Measurements from ENCODE around the gene SAP30.
A peak's percentile ranks its signal among the peaks of the same experiment; 100 is the strongest.

The SAP30 gene

GRCh38 chr4:173374588-173374987 lies 3.8 kb downstream of the SAP30 start:
- TF ChIP-seq CTCF (IDR thresholded peaks at IDR 0.05; ENCODE audit: low read depth, low read length) = no peak
- TF ChIP-seq, protein P1, sequence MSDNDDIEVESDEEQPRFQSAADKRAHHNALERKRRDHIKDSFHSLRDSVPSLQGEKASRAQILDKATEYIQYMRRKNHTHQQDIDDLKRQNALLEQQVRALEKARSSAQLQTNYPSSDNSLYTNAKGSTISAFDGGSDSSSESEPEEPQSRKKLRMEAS (IDR thresholded peaks at IDR 0.05; ENCODE audit: low read depth, low read length) = no peak
- TF ChIP-seq POLR2A (IDR thresholded peaks at IDR 0.05; ENCODE audit: extremely low read depth, insufficient read length) = no peak
- no peak for TF ChIP-seq MYC (IDR thresholded peaks at IDR 0.05; ENCODE audit: low read depth, low read length)
- no peak for DNase-seq (ENCODE audit: low read depth)
- peak overlapping the region; percentile 8 for H3K4me3 ChIP-seq (ENCODE audit: low read depth, low read length)

DNA sequence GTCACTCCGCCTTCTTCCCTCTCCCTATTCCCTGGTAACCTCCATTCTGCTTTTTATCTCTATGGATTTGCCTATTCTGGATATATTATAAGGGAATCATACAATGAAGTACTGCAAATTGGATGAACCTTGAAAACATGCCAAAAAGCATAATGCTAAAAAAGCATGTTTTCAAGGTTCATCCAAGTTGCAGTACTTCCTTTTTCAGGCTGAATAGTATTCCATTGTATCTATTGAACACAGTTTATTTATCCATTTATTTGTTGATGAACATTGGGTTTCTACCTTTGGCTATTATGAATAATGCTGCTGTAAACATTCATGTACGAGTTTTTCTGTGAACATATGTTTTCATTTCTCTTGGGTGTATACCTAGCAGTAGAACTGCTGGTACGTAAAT lies 9.2 kb downstream of the SAP30 start:
- H3K4me3 ChIP-seq (ENCODE audit: low read depth, low read length) = no peak overlapping the region
- TF ChIP-seq MYC (IDR thresholded peaks at IDR 0.05; ENCODE audit: low read depth, low read length) (no peak), CTCF (IDR thresholded peaks at IDR 0.05; ENCODE audit: low read depth, low read length) (no peak)
- no peak for DNase-seq (ENCODE audit: low read depth)

DNA sequence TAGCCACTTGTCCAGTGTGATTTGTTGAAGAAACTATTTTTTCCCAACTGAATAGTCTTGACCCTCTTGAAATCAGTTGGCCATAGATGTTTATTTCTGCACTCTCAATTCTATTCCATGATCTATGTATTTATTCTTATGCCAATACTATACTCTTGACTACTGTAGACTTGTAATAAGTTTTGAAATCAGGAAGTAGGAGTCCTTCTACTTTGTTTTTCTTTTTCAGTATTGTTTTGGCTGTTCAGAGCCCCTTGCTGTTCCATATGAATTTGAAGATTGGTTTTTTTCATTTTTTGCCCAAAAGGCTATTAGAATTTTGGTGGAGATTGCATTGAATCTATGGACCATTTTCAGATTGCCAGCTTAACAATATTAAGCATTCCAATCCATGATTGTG lies 10.2 kb downstream of the SAP30 start:
- no peak overlapping the region for H3K4me3 ChIP-seq (ENCODE audit: low read depth, low read length)
- no peak for DNase-seq (ENCODE audit: low read depth)
- TF ChIP-seq, protein P1 (IDR thresholded peaks at IDR 0.05; ENCODE audit: low read depth, low read length) = no peak

- no peak for DNase-seq (ENCODE audit: low read depth)
- TF ChIP-seq POLR2A (IDR thresholded peaks at IDR 0.05; ENCODE audit: extremely low read depth, insufficient read length) = no peak
- TF ChIP-seq, protein P1 (IDR thresholded peaks at IDR 0.05; ENCODE audit: low read depth, low read length) = no peak
- TF ChIP-seq CTCF (IDR thresholded peaks at IDR 0.05; ENCODE audit: low read depth, low read length) = no peak
- TF ChIP-seq MYC (IDR thresholded peaks at IDR 0.05; ENCODE audit: low read depth, low read length) = no peak
- H3K4me3 ChIP-seq (ENCODE audit: low read depth, low read length) = no peak overlapping the region
These were observed 10.9 kb downstream of the SAP30 start for GRCh38 chr4:173381610-173382009.

- DNase-seq (ENCODE audit: low read depth) = no peak
- no peak overlapping the region for H3K4me3 ChIP-seq (ENCODE audit: low read depth, low read length)
- no peak for TF ChIP-seq MYC (IDR thresholded peaks at IDR 0.05; ENCODE audit: low read depth, low read length)
- TF ChIP-seq, protein P1 (IDR thresholded peaks at IDR 0.05; ENCODE audit: low read depth, low read length) = no peak
These were observed 11.6 kb downstream of the SAP30 start for GRCh38 chr4:173382349-173382748.

DNA sequence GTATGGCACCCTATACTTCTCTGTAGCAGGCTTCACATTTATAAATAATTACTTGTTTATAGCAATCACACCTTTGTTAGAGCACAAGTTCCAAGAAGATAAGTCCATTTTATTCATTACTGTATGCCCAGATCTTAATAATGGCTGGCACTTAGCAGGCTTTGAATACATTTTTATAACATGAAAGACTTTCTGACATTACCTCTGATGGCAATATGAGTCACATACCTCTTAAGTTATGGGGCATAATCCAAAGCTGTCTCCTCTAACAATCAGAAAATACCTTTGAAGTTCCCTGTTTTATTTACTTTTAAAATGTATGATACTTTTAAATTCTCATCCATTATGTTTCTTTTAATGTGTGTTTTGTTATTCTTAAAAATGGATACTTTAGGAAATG lies 16.0 kb downstream of the SAP30 start:
- TF ChIP-seq, protein P1 (IDR thresholded peaks at IDR 0.05; ENCODE audit: low read depth, low read length) = no peak
- TF ChIP-seq MYC (IDR thresholded peaks at IDR 0.05; ENCODE audit: low read depth, low read length) (no peak), CTCF (IDR thresholded peaks at IDR 0.05; ENCODE audit: low read depth, low read length) (no peak), POLR2A (IDR thresholded peaks at IDR 0.05; ENCODE audit: extremely low read depth, insufficient read length) (no peak)
- H3K4me3 ChIP-seq (ENCODE audit: low read depth, low read length) = no peak overlapping the region
- no peak for DNase-seq (ENCODE audit: low read depth)

GRCh38 chr4:173391701-173392100 lies 20.9 kb downstream of the SAP30 start:
- TF ChIP-seq MYC (IDR thresholded peaks at IDR 0.05; ENCODE audit: low read depth, low read length) (no peak), POLR2A (IDR thresholded peaks at IDR 0.05; ENCODE audit: extremely low read depth, insufficient read length) (no peak), CTCF (IDR thresholded peaks at IDR 0.05; ENCODE audit: low read depth, low read length) (no peak)
- TF ChIP-seq, protein P1 (IDR thresholded peaks at IDR 0.05; ENCODE audit: low read depth, low read length) = no peak
- DNase-seq (ENCODE audit: low read depth) = no peak
- no peak overlapping the region for H3K4me3 ChIP-seq (ENCODE audit: low read depth, low read length)
